DMS53 (cell line): ENCODE measurements around the gene PLD6.

ENCODE experiments used
- DNase-seq: peaks from one replicate; lab custom pipeline; 2025; lab: John Stamatoyannopoulos, UW

PLD6 gene

GRCh38 chr17:17226451-17227265 is 20.5 kb upstream of the PLD6 start:
- no peak for DNase-seq

GRCh38 chr17:17225901-17226300 is 19.8 kb upstream of the PLD6 start:
- DNase-seq = no peak

- no peak for DNase-seq
Observed at GRCh38 chr17:17224137-17224536, 18.0 kb upstream of the PLD6 start.

GRCh38 chr17:17223736-17224135 is 17.6 kb upstream of the PLD6 start:
- DNase-seq = no peak

- no peak for DNase-seq
Observed at GRCh38 chr17:17221329-17221728, 15.2 kb upstream of the PLD6 start.

GRCh38 chr17:17220529-17220928 is 14.4 kb upstream of the PLD6 start:
- no peak for DNase-seq

GRCh38 chr17:17217995-17218394 is 11.9 kb upstream of the PLD6 start:
- DNase-seq = no peak

GRCh38 chr17:17216776-17217175 is 10.6 kb upstream of the PLD6 start:
- no peak for DNase-seq

- DNase-seq = no peak
Observed at GRCh38 chr17:17216236-17216635, 10.1 kb upstream of the PLD6 start.

- DNase-seq = no peak
Observed at GRCh38 chr17:17215575-17215974, 9.4 kb upstream of the PLD6 start.

- DNase-seq = no peak
Observed at GRCh38 chr17:17214646-17215436, 8.7 kb upstream of the PLD6 start.

GRCh38 chr17:17213775-17214174 is 7.6 kb upstream of the PLD6 start:
- no peak for DNase-seq

GRCh38 chr17:17207998-17208397 is 1.9 kb upstream of the PLD6 start:
- peak; percentile 13 for DNase-seq

GRCh38 chr17:17206913-17207335 is 791 bp upstream of the PLD6 start:
- no peak for DNase-seq

GRCh38 chr17:17205368-17206123 is 587 bp downstream of the PLD6 start:
- DNase-seq = peak; percentile 77

GRCh38 chr17:17204635-17205231 is 1.4 kb downstream of the PLD6 start:
- no peak for DNase-seq

- no peak for DNase-seq
Observed at GRCh38 chr17:17204041-17204591, 2.0 kb downstream of the PLD6 start.

- no peak for DNase-seq
Observed at GRCh38 chr17:17203173-17203730, 2.9 kb downstream of the PLD6 start.

GRCh38 chr17:17201907-17202306 is 4.2 kb downstream of the PLD6 start:
- no peak for DNase-seq

- DNase-seq = no peak
Observed at GRCh38 chr17:17201271-17201670, 4.9 kb downstream of the PLD6 start.

- DNase-seq = no peak
Observed at GRCh38 chr17:17200831-17201230, 5.3 kb downstream of the PLD6 start.

GRCh38 chr17:17200311-17200710 is 5.8 kb downstream of the PLD6 start:
- DNase-seq = no peak
